CD4-positive, CD25-positive, alpha-beta regulatory T cell (primary cell): ENCODE measurements around the gene TM9SF4. TPM values are rescaled to one million over a fixed set of nuclear protein-coding genes. Genes with fewer than 3 reads are reported as not detected.
"Not testable (repeated sequence)": the region's sequence is repeated elsewhere in the genome, so short reads cannot be mapped to it uniquely, and the experiment has no call there.

Source experiments
- ATAC-seq, 2 donors: fragments of 150-1000 bp; cut with Tn5 transposase; one replicate each; pipeline ENCODE4 v1.10.0; 2021; ENCODE audit warnings: low read depth in 2 of 2, moderate number of reproducible peaks in 2 of 2, moderate library complexity in 1 of 2
- DNase-seq, 3 donors: peaks; one replicate each; pipeline versions ENCODE4 v3.0.0 to v3.0.0-alpha.2; 2012 to 2022; ENCODE audit warnings: mixed read lengths in 1 of 3
- H3K27ac ChIP-seq: one replicate; pipeline ENCODE4 v1.7.0; 2013; ENCODE audit warnings: mild to moderate bottlenecking, low read length; ENCODE audit not compliant: insufficient read depth, poor library complexity, severe bottlenecking
- H3K27me3 ChIP-seq: one replicate; pipeline ENCODE4 v1.7.0; 2013; ENCODE audit warnings: low read length; ENCODE audit not compliant: control insufficient read depth, insufficient read depth
- H3K36me3 ChIP-seq: one replicate; pipeline ENCODE4 v1.7.0; 2013; ENCODE audit warnings: mild to moderate bottlenecking, low read length, moderate library complexity; ENCODE audit not compliant: control insufficient read depth, insufficient read depth
- H3K4me1 ChIP-seq: 2 replicates; pipeline ENCODE4 v1.7.0; 2013; ENCODE audit warnings: mild to moderate bottlenecking, low read length; ENCODE audit not compliant: insufficient read depth, control insufficient read depth, poor library complexity, severe bottlenecking
- H3K4me3 ChIP-seq: one replicate; pipeline ENCODE4 v1.7.0; 2013; ENCODE audit warnings: low read depth, mild to moderate bottlenecking, low read length, moderate library complexity
- H3K9me3 ChIP-seq, 2 experiments: 1 replicate in 1 of 2; 2 replicates in 1 of 2; pipeline ENCODE4 v1.7.0; 2013; ENCODE audit warnings: low read length in 2 of 2, mild to moderate bottlenecking in 1 of 2, moderate library complexity in 1 of 2; ENCODE audit not compliant: control insufficient read depth in 2 of 2
- H3K27ac Mint-ChIP-seq, 3 donors: one replicate each; pipeline ENCODE4 v1.8.0; 2020 to 2022; ENCODE audit warnings: mild to moderate bottlenecking in 3 of 3, mixed read lengths in 3 of 3, moderate library complexity in 2 of 3
- H3K27me3 Mint-ChIP-seq: one replicate; pipeline ENCODE4 v1.8.0; 2022; ENCODE audit warnings: mild to moderate bottlenecking, mixed read lengths
- H3K36me3 Mint-ChIP-seq: one replicate; pipeline ENCODE4 v1.8.0; 2020; ENCODE audit warnings: mixed read lengths
- H3K4me1 Mint-ChIP-seq, 4 donors: one replicate each; pipeline ENCODE4 v1.8.0; 2020 to 2022; ENCODE audit warnings: mixed read lengths in 4 of 4, mild to moderate bottlenecking in 1 of 4
- H3K4me3 Mint-ChIP-seq, 4 donors: one replicate each; pipeline ENCODE4 v1.8.0; 2020 to 2022; ENCODE audit warnings: mild to moderate bottlenecking in 4 of 4, mixed read lengths in 4 of 4, moderate library complexity in 3 of 4
- H3K9me3 Mint-ChIP-seq, 7 donors: one replicate each; pipeline ENCODE4 v1.8.0; 2020 to 2022; ENCODE audit warnings: mixed read lengths in 7 of 7, mild to moderate bottlenecking in 3 of 7, moderate library complexity in 2 of 7
- polyA plus RNA-seq, 4 donors: library from polyadenylated mRNA; unstranded; fragments of 300-500 nt; fragmentation: Illumina TruSeq; gene quantifications; one replicate each; pipeline ENCODE4 v1.2.3, GENCODE V29; 2021
- total RNA-seq: library from RNA; stranded (reverse); gene quantifications from one replicate; pipeline ENCODE4 v1.2.3, GENCODE V29; 2022

The TM9SF4 gene
- total and polyA plus RNA-seq, 5 donors from 2014 or later: 28.7 to 36.3 (median 29.4) TPM

- no peak overlapping the region for H3K27ac ChIP-seq
- H3K36me3 ChIP-seq: peaks cover 26% of the 10 kb centered on the region
- H3K9me3 ChIP-seq: no peaks in the 10 kb centered on the region
- no peaks in the 10 kb centered on the region for H3K27me3 Mint-ChIP-seq
- peaks cover 4 to 37% (median 17%) of the 10 kb centered on the region in 4 donors for H3K4me1 Mint-ChIP-seq
- H3K4me3 ChIP-seq: no peak overlapping the region
- no peaks in the 10 kb centered on the region for H3K27me3 ChIP-seq
- peak overlapping the region; percentile 53 to 91 (median 83) for H3K27ac Mint-ChIP-seq
- no peaks in the 10 kb centered on the region for H3K9me3 Mint-ChIP-seq
- H3K4me3 Mint-ChIP-seq: peak overlapping the region in 2 of 4 donors; percentile 47 to 68
- no peak for ATAC-seq
- no peak for DNase-seq
- peaks cover 24% of the 10 kb centered on the region for H3K36me3 Mint-ChIP-seq
- H3K4me1 ChIP-seq: peaks cover 13% of the 10 kb centered on the region
These were observed 83.2 kb downstream of the TM9SF4 start for GRCh38 chr20:32192698-32193097.

DNA sequence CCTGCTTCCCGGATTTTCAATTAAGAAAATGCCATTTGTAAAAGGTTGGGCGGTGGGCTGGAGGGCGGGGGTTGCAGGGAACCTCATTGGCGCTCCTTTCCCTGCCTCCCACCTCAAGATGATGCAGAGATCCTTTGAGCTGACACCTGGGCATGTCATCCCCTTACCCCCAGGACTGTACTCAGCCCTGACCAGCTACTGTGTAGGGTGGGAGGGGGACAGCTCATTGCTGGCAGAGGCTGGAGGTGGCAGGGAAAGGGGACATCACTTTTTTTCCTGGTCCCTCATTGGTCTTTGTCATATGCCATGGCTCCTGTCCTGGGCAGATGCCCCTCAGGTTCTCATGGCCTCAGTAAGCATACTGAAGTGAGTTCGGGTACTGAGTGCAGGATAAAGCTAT, 83.8 kb downstream of the TM9SF4 start:
- H3K27me3 ChIP-seq, H3K27ac ChIP-seq, ATAC-seq, H3K9me3 ChIP-seq, H3K4me3 Mint-ChIP-seq, H3K27me3 Mint-ChIP-seq, H3K4me3 ChIP-seq, H3K9me3 Mint-ChIP-seq, DNase-seq: not testable (repeated sequence)
- Mint-ChIP-seq H3K27ac (peak overlapping the region in 2 of 3 donors; percentile 53 to 91), H3K4me1 (peaks cover 4 to 35% (median 19%) of the 10 kb centered on the region in 4 donors), H3K36me3 (peaks cover 26% of the 10 kb centered on the region)
- Histone ChIP-seq H3K36me3 (peaks cover 31% of the 10 kb centered on the region), H3K4me1 (peaks cover 13% of the 10 kb centered on the region)

DNA sequence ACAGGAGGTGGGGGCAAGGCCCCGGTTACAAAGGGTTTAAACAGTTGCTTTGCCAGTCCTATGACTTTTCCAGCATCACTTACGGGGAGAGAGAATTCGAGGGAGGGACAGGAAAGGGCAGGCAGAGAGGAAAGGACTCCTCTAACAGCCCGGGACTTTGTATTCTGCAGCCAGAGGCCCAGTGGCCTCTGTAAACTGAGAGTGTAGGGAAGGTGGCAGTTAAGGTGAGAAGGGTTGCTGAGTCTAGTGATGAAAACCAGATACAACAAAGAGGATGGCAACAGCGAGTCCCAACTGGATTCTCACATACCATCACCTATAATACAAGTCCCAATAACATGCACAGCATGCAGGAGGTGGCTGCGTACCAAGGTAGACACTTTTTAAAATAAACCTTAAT, 84.5 kb downstream of the TM9SF4 start:
- peak overlapping the region in 1 of 3 donors; percentile 51 for H3K27ac Mint-ChIP-seq
- H3K4me1 Mint-ChIP-seq: peaks cover 4 to 35% (median 21%) of the 10 kb centered on the region in 4 donors
- Histone ChIP-seq H3K4me3 (no peak overlapping the region), H3K9me3 (no peaks in the 10 kb centered on the region), H3K4me1 (peaks cover 8% of the 10 kb centered on the region), H3K27ac (no peak overlapping the region), H3K36me3 (peaks cover 38% of the 10 kb centered on the region), H3K27me3 (no peaks in the 10 kb centered on the region)
- no peaks in the 10 kb centered on the region for H3K9me3 Mint-ChIP-seq
- DNase-seq (no peak), ATAC-seq (no peak)
- H3K36me3 Mint-ChIP-seq: peaks cover 26% of the 10 kb centered on the region
- no peak overlapping the region for H3K4me3 Mint-ChIP-seq
- no peaks in the 10 kb centered on the region for H3K27me3 Mint-ChIP-seq

DNA sequence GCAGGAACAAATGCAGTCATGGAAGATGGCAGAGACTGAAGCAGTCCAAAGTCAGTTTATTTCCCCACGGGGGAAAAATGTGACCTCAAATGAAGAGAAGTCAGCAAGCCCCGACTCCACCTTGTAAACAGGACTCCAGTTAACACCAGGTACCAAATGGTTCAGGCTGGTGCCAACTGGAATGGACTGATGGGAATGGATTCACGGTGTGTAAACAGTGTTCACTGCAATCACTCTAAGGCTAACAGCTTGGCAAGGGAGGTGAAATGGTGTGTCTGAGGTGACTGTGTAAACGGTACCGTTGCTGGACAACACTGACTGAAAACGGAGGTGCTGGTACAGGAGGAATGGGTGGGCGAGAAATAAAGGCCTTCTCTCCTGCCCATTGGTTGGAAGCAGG, 86.1 kb downstream of the TM9SF4 start:
- Histone ChIP-seq H3K27ac (no peak overlapping the region), H3K36me3 (peaks cover 48% of the 10 kb centered on the region), H3K4me3 (no peak overlapping the region), H3K27me3 (no peaks in the 10 kb centered on the region), H3K9me3 (no peaks in the 10 kb centered on the region), H3K4me1 (peaks cover 3% of the 10 kb centered on the region)
- peaks cover 4 to 34% (median 19%) of the 10 kb centered on the region in 4 donors for H3K4me1 Mint-ChIP-seq
- ATAC-seq (no peak), DNase-seq (no peak)
- H3K9me3 Mint-ChIP-seq: no peaks in the 10 kb centered on the region
- no peaks in the 10 kb centered on the region for H3K27me3 Mint-ChIP-seq
- no peak overlapping the region for H3K4me3 Mint-ChIP-seq
- H3K36me3 Mint-ChIP-seq: peaks cover 29% of the 10 kb centered on the region
- H3K27ac Mint-ChIP-seq: peak overlapping the region in 1 of 3 donors; percentile 65

DNA sequence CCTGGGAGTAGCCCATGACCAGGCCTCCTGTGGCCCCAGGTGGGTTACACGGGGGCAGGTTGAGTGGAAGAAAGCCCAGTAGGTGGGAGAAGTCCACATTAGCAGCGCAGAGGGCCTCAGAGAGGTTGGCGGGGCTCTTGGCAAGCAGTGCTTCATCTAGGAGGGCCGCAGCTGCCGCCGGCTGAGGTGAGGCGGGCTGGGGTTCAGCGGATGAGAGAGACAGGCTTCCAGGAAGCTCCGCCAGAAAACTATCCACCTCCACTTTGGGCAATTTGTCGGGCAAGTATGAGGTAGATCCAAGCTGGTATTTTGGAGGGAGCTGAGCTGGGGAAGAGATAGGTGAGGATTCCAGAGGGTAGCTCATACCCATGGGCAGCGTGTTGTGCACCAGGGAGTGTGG, 87.1 kb downstream of the TM9SF4 start:
- H3K4me3 Mint-ChIP-seq, H3K4me3 ChIP-seq, H3K27ac Mint-ChIP-seq, DNase-seq, H3K4me1 ChIP-seq, H3K9me3 ChIP-seq, H3K9me3 Mint-ChIP-seq, H3K27me3 Mint-ChIP-seq, ATAC-seq, H3K27ac ChIP-seq, H3K27me3 ChIP-seq: not testable (repeated sequence)
- H3K4me1 Mint-ChIP-seq: peaks cover 4 to 34% (median 20%) of the 10 kb centered on the region in 4 donors
- peaks cover 57% of the 10 kb centered on the region for H3K36me3 ChIP-seq
- H3K36me3 Mint-ChIP-seq: peaks cover 32% of the 10 kb centered on the region

GRCh38 chr20:32197136-32197535, 87.6 kb downstream of the TM9SF4 start:
- peaks cover 60% of the 10 kb centered on the region for H3K36me3 ChIP-seq
- not testable (repeated sequence) for H3K4me3 Mint-ChIP-seq, DNase-seq, H3K4me3 ChIP-seq, H3K4me1 ChIP-seq, H3K27me3 Mint-ChIP-seq, ATAC-seq, H3K9me3 Mint-ChIP-seq, H3K27ac Mint-ChIP-seq, H3K27ac ChIP-seq, H3K9me3 ChIP-seq, H3K27me3 ChIP-seq
- Mint-ChIP-seq H3K4me1 (peaks cover 4 to 35% (median 24%) of the 10 kb centered on the region in 4 donors), H3K36me3 (peaks cover 35% of the 10 kb centered on the region)

DNA sequence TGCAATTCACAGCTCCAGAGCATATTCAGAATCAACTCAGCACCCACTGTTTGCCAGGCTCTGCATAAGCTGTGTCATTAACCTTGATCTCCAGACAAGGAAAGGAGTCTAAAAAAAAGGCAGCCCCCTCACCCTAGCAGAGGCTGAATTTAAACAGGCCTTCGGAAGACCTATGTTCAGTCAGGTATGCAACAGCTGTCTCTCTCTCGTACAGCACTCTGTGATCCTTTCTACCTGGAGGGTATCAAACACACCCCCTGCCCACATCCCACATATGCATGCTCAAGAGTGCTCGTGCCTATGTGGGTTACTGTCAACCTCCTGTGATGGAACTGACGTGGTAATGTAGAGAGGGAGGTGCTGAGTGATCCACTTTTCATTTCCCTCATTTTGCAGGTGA, 89.5 kb downstream of the TM9SF4 start:
- Histone ChIP-seq H3K27ac (no peak overlapping the region), H3K9me3 (no peaks in the 10 kb centered on the region), H3K36me3 (peaks cover 60% of the 10 kb centered on the region), H3K27me3 (no peaks in the 10 kb centered on the region), H3K4me1 (peaks cover 18% of the 10 kb centered on the region), H3K4me3 (no peak overlapping the region)
- H3K27me3 Mint-ChIP-seq: no peaks in the 10 kb centered on the region
- no peak for ATAC-seq
- H3K9me3 Mint-ChIP-seq: no peaks in the 10 kb centered on the region
- DNase-seq: no peak
- H3K4me3 Mint-ChIP-seq: no peak overlapping the region
- H3K36me3 Mint-ChIP-seq: peaks cover 36% of the 10 kb centered on the region
- H3K27ac Mint-ChIP-seq: peak overlapping the region in 1 of 3 donors; percentile 38
- H3K4me1 Mint-ChIP-seq: peaks cover 5 to 48% (median 35%) of the 10 kb centered on the region in 4 donors

DNA sequence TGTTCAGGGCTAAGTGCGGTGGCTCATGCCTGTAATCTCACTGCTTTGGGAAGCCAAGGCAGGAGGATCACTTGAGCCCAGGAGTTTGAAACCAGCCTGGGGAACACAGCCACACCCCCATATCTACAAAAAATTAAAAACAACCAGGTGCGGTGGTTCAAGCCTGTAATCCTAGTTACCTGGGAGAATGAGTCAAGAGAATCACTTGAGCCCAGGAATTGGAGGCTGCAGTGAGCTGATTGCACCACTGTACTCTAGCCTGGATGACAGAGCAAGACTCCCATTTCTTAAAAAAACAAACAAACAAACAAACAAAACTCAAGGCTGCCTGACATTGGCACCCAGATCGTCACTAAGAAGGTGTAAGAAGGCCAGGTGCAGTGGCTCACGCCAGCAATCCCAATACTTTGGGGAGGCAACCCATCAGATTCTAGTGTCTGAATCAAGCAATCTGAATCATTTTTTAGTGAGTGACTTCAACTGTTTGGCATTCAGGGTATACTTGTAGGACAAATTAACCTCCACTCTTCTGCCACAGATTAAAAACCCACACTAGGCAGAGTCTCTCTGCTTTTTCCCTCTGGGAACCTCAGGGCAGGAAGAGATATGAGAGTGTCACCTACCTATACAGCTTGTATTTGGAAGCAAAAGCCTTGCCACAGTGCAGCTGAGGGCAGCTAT, 91.9 kb downstream of the TM9SF4 start:
- Mint-ChIP-seq H3K36me3 (peaks cover 19% of the 10 kb centered on the region), H3K27ac (peak overlapping the region; percentile 10 to 94 (median 59)), H3K4me1 (peaks cover 23 to 69% (median 55%) of the 10 kb centered on the region in 4 donors), H3K4me3 (no peak overlapping the region), H3K9me3 (no peaks in the 10 kb centered on the region), H3K27me3 (no peaks in the 10 kb centered on the region)
- H3K27me3 ChIP-seq: no peaks in the 10 kb centered on the region
- H3K4me1 ChIP-seq: peaks cover 42% of the 10 kb centered on the region
- H3K27ac ChIP-seq: no peak overlapping the region
- H3K36me3 ChIP-seq: peaks cover 45% of the 10 kb centered on the region
- no peak overlapping the region for H3K4me3 ChIP-seq
- ATAC-seq (no peak), DNase-seq (no peak)
- H3K9me3 ChIP-seq: no peaks in the 10 kb centered on the region
